ENCODE results near the gene RAC3.

GRCh38 chr17:82070611-82071010, 39.1 kb downstream of the RAC3 start:
- no peak for TF ChIP-seq SUZ12 (IDR thresholded peaks at IDR 0.05; ENCODE audit: extremely low read depth, insufficient read depth, insufficient read length)
- TF ChIP-seq ZNF274 (IDR thresholded peaks at IDR 0.05; ENCODE audit: low read depth, low read length): no peak
- no peak for TF ChIP-seq YY1 (IDR thresholded peaks at IDR 0.05; ENCODE audit: insufficient read depth, insufficient read length)
